ENCODE results near the gene PMS1. TPM values are rescaled to one million over a fixed set of nuclear protein-coding genes. Genes with fewer than 3 reads are reported as not detected.
"Not testable (repeated sequence)": the region's sequence is repeated elsewhere in the genome, so short reads cannot be mapped to it uniquely, and the experiment has no call there.

The PMS1 gene
- total RNA-seq (2014; rRNA removed; shearing (Covaris generic)) = 17.5 and 22.8 TPM in 2 replicates

DNA sequence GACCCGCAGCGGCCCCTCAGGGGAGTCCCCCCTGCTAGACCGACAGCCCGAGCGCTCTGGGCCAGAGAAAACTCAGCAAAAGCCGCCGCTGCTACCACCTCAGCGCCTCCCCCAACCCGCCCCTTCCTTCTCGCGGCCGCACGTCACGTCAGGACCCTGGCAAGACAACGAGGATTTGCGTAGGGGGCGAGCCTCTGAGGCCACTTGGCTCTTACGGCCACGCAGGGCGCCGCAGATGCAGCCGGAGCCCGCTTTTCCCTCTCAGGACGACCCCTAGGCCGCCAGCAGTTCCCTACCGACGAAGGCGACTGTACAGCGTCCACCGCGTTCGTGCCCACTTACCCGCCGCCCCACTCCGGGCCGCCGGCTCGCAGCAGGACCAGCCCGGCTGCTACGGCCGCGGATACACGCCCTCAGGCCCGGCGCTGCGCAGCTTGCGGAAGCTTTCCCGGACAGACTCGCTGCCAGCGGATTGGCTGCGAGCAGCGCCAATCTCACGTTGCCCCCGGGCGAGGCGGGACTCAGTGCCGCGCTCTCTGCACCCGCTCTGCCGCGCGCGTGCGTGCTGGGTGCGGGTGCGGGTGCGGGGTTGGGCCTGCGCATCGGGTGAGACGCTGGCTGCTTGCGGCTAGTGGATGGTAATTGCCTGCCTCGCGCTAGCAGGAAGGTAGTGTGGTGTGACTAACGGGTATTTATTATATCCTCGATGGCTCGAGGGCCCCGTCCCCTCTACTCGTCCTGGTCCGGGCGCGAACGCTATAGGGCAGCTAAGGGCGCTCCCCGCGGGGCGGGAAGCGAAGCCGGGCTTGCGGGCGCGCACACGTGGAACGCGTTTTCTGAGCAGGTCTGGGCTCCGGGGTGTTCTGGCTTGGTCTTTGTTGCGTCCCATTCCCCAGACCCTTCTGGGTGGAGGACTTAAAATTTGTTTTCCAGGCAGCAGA, at the start of gene PMS1, which contains the start of gene ORMDL1:
Gene PMS1 (plus strand): TSS at position 524 of the 941 bp plus-strand sequence. CDS start 7,360 bp downstream, outside the sequence.
Gene ORMDL1 (minus strand): TSS at position 413 of the 941 bp plus-strand sequence. CDS start 1,744 bp downstream, outside the sequence.
- DNase-seq (ENCODE audit: low read depth) = peak; percentile 90

DNA sequence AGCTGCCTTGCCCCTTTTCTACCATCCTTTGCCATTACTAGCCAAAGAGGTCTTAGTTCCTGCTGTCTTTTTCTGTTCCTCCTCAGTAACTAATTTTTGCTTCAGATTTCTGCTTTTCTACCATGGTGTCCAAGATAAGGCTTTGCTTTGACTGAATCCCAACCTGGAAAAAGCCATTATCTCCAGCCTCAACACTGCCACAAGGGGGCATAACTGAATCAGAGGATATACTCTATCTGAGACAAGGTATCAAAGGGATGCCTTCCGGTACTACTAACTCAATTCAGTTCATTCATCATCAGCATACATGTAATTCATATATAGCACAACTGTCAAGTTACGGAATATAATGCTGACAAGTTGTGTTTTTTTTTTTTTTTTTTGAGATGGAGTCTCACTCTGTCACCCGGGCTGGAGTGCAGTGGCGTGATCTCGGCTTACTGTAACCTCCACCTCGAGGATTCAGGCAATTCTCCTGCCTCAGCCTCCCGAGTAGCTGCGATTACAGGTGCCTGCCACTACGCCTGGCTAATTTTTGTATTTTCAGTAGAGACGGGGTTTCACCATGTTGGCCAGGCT, 33.1 kb upstream of the PMS1 start:
- peak; percentile 46 for DNase-seq (ENCODE audit: low read depth)

DNA sequence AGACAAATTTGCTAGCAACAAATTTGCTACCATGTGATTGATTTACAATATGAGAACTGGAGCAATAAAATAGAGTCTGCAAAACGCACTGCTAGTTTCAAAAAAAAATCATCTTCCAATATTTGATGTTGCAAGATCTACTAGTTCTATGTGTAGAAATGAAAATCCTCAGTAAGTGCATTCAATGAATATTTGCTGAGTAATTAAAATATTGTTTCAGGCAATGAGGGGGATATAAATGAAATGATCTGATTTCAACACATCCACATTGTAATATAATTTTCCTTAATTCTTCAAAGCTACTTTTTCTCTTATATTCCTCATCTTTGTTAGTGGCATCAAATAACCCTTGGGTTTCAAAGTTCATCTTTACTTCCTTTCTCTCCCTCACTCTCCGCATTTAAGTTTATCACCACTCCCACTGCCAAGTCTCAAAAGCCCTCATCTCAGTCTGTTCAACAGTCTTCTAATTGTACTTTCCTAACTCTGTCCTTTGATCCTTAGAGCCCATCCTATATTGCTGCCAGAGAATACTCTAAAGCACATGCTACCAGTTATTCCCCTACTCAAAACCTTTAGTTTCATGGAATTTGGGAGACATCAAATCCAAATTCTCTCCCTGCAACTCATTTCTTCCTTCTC, 27.8 kb upstream of the PMS1 start:
- no peak for DNase-seq (ENCODE audit: low read depth)

DNA sequence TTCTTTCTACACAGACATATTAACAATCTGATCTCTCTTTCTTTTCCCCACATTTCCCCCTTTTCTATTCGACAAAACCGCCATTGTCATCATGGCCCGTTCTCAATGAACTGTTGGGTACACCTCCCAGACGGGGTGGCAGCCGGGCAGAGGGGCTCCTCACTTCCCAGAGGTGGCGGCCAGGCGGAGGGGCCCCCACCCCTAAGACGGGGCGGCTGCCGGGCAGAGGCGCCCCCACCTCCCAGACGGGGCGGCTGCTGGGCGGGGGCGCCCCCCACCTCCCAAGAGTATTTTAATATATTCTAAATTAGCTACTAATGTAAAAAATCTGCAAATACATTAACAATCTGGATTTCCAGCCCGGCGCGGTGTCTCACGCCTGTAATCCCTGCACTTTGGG, 24.1 kb upstream of the PMS1 start:
- DNase-seq (ENCODE audit: low read depth) = not testable (repeated sequence)

DNA sequence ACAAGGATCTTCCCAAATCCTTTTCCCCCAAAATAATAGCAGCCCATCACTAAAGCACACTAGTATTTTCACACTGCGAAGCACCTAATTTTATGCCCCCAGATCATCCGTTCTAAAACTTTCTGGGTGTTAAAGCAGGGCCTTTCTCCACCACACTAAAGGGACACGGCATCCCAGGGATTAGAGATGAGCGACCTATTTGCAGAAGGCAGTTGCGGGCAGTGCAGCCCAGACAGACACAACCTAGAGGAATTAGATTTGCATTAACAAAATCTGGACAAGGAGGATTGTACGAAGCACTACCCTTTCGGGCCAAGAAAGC, 22.1 kb upstream of the PMS1 start:
- DNase-seq (ENCODE audit: low read depth) = no peak

DNA sequence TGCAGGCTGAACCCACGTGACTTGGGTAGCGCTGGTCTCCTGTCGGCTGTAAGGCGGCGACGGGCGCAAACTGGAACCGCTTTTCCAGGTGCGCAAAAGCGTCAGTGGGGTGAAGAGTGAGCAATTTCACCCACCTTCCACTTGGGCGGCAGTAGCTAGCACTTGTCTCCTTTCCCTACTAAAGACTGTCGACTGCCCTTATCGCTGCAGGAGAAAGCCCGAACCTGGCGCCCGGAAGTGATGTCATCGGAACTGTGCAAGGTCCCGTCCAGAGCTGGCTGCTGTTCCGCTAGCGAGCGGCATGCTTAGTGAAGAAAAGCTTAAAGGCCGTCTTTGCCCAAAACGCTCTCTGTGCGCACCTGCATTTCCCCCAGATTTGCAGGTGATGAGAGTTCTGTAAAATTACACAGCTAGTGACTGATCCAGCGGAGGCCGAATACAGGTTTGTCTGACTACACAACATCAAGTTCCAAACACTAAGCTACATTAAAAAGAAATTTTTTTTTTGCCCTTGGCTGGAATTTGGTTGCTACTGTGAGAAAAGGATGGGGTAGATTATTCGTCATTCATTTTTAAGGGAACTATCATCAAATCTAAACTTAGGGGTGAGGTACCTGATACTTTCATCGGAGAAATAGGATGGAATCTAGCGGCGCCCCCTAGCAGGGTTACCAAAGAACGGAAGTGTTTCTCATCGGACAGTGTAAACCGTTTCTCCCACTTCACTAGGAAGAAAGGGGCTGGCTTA, 21.5 kb upstream of the PMS1 start, which contains the start of gene OSGEPL1:
Gene OSGEPL1 (minus strand): TSS at position 242 of the 748 bp plus-strand sequence. CDS start 1,152 bp downstream, outside the sequence.
- peak; percentile 90 for DNase-seq (ENCODE audit: low read depth)

DNA sequence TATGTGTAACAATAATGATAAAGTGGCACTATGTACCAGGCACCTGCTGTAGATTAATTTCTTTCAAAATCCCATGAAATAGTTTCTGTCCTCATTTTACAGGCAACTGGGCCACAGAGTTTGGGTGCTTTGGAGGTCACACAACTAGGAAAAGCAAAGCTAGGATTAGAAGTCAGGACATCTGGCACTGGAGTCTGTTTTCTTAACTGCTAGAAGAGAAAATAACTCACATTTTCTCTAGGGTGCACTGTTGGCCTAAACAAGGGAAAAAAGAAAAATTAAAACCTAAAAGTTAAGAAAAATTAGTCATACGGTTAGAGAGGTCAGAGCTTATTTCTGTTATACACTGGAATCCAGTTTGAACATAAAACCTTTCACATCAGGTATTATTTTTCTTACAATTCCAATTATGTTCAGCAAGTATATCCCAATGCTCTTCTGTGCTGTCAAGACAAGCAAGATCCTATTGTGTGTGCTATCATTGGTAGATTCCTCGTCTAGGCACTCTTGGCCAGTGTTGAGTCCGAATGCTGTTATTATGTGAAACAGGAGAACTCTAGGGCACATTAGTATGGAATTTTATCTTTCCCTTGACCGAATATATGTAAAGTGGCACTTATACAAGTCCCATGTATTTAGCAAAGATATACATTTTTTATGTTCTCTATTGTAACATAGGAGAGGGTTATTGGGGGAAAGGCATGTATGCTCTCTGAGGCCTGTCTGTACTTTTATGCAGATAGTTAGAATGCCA, 20.2 kb upstream of the PMS1 start:
- peak; percentile 18 for DNase-seq (ENCODE audit: low read depth)

DNA sequence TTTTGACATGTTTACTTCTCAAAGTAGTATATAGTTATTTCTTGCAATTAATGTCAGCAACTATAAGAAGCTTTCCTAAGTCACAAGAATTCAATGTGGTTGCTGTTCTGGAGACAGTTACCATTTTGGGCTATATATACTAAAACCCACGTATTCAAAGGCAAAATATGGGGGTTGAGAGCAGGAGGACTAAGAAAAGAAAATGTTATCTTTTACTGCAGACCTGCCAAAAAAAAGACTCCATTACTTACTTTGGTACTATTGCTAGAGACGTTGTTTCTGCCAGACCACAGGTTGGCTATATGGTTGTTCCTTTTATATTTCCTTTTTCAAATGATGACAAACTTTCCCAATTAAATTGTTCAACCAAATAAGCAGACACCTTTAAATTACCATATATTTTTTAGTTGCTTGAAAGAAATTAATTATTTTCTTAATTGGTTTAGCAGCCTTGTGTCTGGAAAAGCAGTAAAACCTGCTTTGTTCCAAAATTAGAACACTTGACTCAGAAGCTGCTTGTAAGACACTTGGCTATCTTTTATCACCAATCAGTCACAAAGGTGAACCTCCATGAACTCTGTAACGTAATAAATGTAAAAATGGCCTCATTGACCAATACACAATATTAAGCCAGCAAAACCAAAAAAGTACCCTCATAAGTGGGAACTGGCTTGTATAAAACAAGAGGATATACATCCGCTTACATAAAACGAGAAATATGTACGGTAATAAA, 13.5 kb upstream of the PMS1 start:
- no peak for DNase-seq (ENCODE audit: low read depth)

DNA sequence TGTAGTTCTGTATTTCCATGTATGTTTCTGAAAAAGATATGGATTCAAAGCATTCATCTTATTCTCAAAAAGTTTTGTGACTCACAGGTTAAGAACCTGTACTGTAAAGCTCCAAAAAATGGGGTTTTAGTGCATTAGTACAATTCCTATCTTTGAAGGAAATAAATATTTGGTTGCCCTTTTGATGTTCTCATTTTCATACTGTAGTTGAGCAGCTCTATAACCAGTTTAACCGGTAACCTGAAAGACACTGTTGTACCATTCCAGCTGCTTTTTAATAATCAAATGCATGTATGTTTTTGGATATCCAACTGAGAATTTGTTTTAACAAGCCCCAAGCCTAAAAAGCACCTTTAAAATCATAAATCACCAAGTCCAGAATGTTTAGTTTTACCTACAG, 12.0 kb upstream of the PMS1 start:
- no peak for DNase-seq (ENCODE audit: low read depth)

DNA sequence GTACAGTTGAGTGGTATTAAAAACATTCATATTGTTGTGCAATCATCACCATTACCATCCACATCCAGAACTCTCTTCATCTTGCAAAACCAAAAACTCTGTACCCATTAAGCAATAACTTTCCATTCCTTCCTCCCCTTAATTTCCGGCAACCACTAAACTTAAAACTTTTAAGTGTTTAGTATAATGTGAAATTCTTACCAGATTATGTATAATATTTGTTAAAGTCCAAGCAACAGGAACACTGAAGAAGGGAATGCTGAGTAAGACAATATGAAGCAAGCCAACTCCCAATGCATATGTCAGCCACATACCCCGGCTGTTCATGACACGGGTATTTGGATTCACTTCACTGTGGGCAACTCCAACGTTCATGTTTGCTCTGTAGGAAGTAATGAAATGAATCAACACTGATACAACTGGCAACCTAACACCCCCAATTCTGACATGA, 2.0 kb upstream of the PMS1 start:
- DNase-seq (ENCODE audit: low read depth) = no peak

DNA sequence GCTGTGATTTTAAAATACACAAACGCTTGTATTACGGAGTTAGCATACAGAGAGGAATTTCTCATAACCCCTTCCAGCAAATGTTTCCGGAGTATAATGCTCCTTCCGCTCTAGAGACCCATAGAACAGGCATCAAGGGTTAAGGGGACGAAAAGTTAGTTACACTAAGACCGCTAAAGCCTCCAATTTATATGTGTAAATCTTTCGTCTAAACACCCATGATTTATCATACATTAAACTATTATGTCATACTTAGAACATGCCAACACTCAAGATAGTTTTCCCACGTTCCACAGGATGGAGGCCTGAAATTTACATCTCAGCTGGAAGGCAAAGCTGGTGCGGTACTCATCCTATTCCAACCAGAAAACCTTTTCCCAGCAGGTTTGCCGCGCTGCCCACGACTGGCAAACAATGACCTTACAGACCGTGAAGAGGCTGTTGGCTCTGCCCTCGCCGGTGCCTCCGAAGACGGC, 761 bp upstream of the PMS1 start:
- DNase-seq (ENCODE audit: low read depth) = peak; percentile 49

DNA sequence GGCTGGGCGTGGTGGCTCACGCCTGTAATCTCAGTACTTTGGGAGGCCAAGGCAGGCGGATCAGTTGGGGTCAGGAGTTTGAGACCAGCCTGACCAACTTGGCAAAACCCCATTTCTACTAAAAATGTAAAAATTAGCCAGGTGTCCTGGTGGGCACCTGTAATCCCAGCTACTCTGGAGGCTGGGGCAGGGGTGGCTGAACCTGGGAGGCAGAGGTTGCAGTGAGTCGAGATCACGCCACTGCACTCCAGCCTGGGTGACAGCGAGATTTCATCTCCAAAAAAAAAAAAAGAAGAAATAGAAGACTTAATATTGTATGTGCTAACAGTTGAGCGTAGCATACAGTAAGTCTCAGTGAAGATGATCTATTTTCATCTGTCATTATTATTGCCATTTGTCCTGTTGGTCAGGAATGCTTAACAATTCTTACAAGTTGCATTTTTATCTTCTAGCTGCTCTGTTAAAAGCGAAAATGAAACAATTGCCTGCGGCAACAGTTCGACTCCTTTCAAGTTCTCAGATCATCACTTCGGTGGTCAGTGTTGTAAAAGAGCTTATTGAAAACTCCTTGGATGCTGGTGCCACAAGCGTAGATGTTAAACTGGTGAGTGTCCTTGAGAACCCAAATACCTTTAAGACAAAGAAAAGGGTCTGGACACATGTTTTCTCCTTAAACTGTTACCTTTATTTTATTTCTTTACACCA, 7.2 kb downstream of the PMS1 start:
- no peak for DNase-seq (ENCODE audit: low read depth)

DNA sequence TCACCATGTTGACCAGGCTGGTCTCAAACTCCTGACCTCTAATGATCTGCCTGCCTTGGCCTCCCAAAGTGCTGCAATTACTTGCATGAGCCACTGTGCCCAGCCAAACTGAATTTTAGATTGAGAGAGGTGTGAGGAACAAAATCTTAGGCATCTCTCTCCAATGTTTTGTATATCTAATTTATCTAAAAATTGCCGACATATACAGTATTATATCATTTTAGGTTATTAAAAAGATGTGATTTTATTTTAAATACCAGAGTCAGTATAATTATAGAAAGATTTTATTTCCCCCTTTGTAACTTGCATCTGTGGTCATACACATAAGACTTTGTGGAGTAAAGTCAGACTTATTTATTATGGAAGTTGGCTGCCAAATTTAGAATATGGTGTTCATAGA, 10.1 kb downstream of the PMS1 start:
- DNase-seq (ENCODE audit: low read depth) = no peak

DNA sequence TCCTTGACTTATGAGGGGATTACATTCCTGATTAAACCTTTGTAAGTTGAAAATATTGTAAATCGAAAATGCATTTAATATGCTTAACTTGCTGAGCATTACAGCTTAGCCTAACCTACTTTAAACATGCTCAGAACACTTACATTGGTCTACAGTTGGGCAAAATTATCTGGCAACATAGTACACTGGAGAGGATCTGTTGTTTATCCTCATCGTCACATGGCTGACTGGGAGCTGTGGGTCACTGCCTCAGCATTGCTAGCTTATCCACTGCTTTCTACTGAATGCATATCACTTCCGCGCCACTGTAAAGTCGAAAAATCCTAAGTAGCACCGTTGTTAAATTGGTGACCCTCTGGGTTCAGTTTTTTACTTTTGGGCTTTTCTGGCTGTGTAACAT, 13.7 kb downstream of the PMS1 start:
- DNase-seq (ENCODE audit: low read depth) = no peak

DNA sequence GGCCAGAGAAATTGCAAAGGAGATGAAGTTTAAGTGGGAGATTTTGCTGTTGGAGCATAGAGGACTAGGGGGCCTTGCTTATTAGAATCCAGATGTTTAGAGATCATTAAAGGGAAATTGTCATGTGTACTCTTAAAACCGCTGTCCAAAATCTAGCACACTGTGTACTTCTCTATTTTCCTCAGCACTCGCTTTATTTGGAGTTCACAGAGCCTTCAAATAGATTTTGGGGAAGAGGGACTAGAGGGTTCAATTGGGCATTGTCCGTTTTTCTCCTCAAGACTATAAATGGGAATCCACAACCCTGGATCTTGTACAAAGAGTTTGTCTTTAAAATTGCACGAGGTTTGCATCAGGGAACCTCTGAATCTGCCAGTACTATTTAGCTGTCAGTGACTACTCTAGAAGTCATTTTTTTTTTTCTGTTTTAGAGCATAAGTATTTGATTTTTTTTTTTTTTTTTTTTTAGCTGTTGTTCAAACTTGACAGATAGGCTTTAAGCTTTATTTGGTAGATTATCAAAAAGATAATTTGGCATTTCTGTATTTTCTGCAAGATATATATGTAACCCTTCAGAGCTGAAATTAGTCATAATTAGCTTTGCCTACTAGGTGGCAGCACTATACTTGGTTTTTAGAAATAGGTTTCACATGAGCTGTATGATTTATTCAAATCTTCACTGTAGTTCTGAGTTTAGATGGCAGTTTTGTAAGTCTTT, 14.2 kb downstream of the PMS1 start:
- peak; percentile 52 for DNase-seq (ENCODE audit: low read depth)

DNA sequence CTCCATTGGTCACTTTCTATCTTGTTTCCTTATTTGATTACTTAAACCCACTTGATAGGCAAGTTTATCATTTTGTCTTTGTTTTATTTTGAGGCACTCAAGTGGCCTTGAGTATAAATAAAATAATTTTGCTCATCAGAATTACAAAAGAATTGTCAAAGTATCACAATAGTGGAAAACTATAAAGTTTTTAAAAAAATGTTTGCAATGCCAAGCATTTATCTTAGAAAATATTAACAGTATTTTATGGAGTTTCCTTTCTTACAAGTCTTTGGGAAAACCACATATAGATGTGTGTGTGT, 14.7 kb downstream of the PMS1 start:
- no peak for DNase-seq (ENCODE audit: low read depth)

DNA sequence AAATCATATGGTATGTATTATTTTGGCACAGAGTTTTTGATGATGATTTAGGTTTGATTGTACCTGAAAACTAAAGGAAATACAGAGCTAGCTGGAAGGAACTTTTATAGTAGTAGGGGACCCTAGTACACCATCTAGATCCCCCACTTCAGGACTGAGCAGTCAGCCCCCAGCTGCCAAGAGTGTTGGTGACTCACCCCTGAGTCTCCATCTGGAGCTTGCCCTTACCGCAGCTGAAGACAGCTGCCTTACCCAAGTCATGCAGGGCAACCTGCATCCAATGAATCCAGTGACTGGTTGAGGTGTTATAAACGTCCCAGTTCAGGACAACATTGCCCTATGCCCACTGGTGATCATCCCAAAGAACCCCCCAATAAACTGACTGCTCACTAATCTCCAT, 15.3 kb downstream of the PMS1 start:
- peak; percentile 76 for DNase-seq (ENCODE audit: low read depth)

DNA sequence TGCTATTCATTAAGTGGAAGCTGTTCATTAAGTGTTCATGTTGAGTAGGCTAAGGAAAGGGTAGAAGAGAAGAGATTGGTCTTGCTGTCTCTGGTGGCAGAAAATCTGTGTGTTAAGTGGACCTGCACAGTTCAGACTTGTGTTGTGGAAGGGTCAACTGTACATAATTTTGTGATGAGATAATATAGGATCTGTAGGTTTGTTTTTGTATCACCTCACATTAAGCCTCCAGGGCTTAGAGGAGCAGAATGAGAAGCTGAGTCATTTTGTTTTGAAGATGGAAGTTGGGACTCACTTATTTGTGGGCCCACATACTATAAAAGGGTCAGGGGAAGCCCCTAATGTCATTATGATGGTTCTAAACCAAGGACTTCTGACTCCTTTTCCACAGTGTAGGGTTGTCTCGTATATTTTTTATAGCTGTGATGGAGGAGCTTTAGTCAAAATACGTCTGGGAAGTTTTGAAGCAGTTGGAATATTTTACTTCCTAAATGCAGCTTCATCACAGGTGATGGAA, 18.2 kb downstream of the PMS1 start:
- DNase-seq (ENCODE audit: low read depth) = peak; percentile 15

DNA sequence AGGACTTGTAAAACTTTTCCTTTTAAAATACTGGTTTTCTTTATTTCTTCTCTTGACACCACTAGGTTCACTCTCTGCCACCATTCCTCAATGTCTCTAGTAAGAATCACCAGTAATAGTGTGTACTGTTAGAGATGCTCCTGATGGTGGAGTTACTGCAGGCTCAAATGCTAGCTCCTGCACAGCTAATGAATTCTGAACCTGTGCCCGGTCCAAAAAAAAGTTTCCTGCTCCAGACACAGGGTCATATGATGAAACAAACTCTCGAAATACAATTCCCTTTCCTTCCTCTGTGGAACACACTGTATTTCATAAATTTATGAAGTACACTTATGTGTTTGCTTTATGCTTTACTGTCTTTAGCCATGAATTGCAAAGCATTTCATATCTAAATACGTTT, 19.2 kb downstream of the PMS1 start:
- DNase-seq (ENCODE audit: low read depth) = no peak

Data from M059J (cell line).